GM13977 (cell line): ENCODE results near the gene DOK7.

Experiments used
- DNase-seq: peaks from one replicate; pipeline ENCODE4 v3.0.0; 2012; ENCODE audit warnings: low spot score
- in situ Hi-C: fragments of 300-500 bp; cut with MboI; formaldehyde crosslinking; loops from one replicate; pipeline ENCODE4 v1.12.0; 2022; ENCODE audit warnings: low sequenced_read_pairs, low pct_unique_long_range_greater_than_20kb, mixed read lengths, inconsistent platforms; ENCODE audit not compliant: unreplicated experiment
- TF ChIP-seq, protein P1 (sequence below): IDR thresholded peaks from 2 replicates; pipeline ENCODE4 v1.5.1; 2012; ENCODE audit warnings: mild to moderate bottlenecking, control low read depth; ENCODE audit not compliant: insufficient read depth; ENCODE audit errors: extremely low read depth, missing control alignments

Gene DOK7

DNA sequence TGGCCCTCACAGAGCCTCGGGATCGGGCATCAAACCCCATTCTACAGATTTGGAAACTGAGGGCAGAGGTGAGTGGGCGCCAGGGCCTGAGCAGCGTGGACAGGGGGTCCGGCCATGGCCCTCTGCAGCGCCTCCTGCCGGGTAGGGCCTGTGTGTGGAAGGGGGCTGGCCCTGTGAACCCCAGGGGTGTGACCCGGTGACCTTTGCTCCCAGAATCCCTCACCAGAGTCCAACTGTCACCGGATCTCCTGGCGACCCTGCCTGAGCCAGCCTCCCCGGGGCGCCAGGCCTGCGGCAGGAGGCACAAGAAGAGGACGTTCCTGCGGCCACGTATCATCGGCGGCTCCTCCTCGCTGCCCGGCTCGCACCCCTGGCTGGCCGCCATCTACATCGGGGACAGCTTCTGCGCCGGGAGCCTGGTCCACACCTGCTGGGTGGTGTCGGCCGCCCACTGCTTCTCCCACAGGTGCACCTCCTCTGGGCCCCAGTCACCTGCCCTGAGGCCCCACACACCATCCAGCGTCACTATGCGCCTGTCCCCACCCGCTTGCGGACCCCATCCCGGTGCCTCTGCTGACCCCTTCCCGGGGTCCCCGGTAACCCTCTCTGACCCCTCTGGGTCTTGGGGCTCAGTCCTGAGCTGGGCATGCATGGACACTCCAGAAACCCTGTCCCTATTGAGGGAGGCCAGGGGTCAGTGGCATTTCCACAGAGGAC is 17.1 kb upstream of the DOK7 start:
- TF ChIP-seq, protein P1, sequence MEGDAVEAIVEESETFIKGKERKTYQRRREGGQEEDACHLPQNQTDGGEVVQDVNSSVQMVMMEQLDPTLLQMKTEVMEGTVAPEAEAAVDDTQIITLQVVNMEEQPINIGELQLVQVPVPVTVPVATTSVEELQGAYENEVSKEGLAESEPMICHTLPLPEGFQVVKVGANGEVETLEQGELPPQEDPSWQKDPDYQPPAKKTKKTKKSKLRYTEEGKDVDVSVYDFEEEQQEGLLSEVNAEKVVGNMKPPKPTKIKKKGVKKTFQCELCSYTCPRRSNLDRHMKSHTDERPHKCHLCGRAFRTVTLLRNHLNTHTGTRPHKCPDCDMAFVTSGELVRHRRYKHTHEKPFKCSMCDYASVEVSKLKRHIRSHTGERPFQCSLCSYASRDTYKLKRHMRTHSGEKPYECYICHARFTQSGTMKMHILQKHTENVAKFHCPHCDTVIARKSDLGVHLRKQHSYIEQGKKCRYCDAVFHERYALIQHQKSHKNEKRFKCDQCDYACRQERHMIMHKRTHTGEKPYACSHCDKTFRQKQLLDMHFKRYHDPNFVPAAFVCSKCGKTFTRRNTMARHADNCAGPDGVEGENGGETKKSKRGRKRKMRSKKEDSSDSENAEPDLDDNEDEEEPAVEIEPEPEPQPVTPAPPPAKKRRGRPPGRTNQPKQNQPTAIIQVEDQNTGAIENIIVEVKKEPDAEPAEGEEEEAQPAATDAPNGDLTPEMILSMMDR: no peak
- in situ Hi-C loops: no loop called here
- DNase-seq: no peak

DNA sequence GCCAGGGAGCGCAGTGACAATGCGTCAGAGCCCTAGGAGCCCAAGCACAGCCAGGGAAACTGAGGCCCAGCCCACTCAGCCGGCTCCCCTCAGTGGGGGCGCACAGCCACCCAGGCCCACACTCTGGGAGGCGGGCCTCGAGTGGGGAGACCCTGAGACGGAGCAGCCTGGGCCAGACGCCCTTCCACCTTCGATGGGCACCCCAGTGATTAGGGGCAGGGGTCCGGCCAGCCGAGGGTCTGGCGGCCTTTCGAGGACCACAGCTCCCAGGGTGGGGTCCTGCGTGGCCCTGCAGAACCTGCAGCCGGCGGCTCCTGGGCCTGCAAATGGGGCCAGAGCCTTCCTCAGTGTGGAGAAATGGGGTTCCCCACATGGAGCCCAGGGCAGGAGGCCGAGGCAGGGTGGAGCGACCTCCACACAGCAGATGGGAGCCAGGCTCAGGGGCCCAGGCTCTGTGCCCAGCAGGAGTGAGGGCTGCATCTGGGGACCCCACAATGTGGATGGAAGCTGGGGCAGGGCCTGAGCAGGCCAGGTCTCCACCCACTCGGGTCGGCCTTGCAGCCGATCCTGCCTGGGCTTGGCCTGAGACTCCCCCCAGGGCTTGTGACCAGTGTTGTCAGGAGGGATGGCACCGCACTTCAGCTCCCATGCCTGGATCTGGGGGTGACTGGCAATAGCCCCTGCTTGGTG is 16.3 kb upstream of the DOK7 start:
- no peak for DNase-seq
- in situ Hi-C loops: no loop called here
- TF ChIP-seq, protein P1: no peak

GRCh38 chr4:3447431-3448395 is 15.4 kb upstream of the DOK7 start:
- DNase-seq: no peak
- TF ChIP-seq, protein P1: no peak
- in situ Hi-C loops: no loop called here

GRCh38 chr4:3449047-3449573 is 14.0 kb upstream of the DOK7 start:
- no peak for DNase-seq
- TF ChIP-seq, protein P1: no peak
- in situ Hi-C loops: no loop called here

DNA sequence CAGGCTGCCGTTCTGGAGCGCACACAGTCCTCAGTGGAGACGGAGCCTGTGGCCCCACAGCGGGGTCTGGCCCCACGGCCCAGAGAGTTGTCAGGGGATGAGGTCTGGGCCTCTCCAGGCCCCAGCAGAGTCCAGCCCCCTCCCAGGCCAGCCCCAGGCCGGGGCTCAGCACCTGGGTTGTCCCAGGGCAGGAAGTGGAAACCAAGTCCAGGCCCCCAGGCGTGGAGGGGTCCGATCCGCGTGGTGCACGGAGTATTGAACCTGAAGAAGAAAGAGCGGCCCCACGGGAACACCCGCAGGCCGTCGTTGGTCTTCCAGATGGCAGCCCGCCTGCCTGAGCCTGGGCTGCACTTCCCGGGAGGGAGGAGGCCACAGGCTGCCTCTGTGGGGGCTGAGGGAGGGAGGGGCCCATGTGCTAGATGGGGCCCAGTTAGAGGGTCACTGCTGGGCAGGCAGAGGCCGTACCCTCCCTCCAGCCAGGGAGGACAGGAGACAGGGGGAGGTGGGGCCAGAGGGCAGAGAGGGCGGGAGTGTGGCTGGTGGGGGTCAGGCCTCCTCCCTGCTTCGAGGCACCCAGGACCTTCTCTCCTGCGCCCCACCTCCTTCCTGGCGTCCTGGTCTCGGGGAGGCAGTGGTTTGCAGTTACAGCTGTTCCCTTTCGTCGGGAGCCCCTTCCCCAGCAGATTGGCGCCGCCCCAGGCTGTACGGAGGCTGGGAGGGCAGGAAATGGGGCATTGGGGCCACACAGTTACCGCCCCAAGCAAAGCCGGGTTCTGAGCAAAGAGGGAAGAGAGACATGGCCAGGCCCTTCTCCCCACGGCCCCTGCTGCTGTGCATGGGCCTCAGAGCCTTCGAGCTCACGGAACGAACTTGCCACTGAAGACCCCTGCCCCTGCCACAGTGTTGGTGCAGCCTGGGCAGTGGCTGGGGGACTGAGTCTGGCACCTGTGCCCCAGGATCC is 13.3 kb upstream of the DOK7 start:
- DNase-seq: no peak
- TF ChIP-seq, protein P1: no peak
- in situ Hi-C loops: loop anchor here (10.0 kb wide), 1 partner anchor 105 kb away; no protein-coding TSS in a partner anchor
